Measurements from ENCODE around the gene CARF. TPM values are rescaled to one million over a fixed set of nuclear protein-coding genes. Genes with fewer than 3 reads are reported as not detected.

CARF gene
- total RNA-seq, 1 experiment from 2014 or later = 4.2 TPM

DNA sequence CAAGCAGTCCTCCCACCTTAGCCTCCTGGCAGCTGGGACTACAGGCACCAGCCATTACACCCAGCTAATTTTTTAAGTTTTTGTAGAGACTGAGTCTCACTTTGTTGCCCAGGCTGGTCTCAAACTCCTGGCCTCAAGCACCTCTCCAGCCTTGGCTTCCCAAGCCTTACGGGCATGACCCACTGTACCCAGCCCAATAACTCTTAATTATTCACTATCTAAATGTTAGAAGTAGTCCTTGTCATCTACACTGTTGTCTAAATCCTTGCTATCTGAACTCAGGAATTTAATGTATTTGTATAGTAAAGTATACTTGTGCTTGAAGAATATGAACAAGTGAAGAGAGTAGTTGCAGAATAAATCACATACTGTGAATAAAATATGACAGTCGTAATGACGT lies 64.7 kb downstream of the CARF start:
- H2AK5ac ChIP-seq (ENCODE audit: insufficient read length, low read length) = no peak overlapping the region
- no peak overlapping the region for H2BK15ac ChIP-seq (ENCODE audit: low read depth, low read length)
- H3K79me1 ChIP-seq (ENCODE audit: insufficient read depth, low read depth, low read length, poor library complexity, severe bottlenecking) = no peaks in the 10 kb centered on the region
- H4K91ac ChIP-seq (ENCODE audit: insufficient read length, low read depth, low read length) = no peak overlapping the region
- H2BK5ac ChIP-seq (ENCODE audit: insufficient read length, low read length) = no peak overlapping the region
- no peak for DNase-seq
- H3K56ac ChIP-seq (ENCODE audit: insufficient read length, low read depth, low read length) = no peak overlapping the region
- no peak overlapping the region for H3K23ac ChIP-seq (ENCODE audit: insufficient read length, low read depth, low read length)
- H3K4ac ChIP-seq (ENCODE audit: low read depth, low read length) = no peak overlapping the region
- peaks cover 5 to 7% of the 10 kb centered on the region in 2 experiments; a peak in 3 of 5 replicates for H3K9me3 Mint-ChIP-seq
- no peak overlapping the region for H2BK20ac ChIP-seq (ENCODE audit: low read depth, low read length, poor library complexity, severe bottlenecking)
- no CpG with 5 or more reads among the region's 3 CpGs for WGBS (ENCODE audit: extremely low coverage, insufficient read length, low lambda C conversion rate)
- H3T11ph ChIP-seq (ENCODE audit: low read length) = no peak overlapping the region
- no peak overlapping the region for H3K4me3 Mint-ChIP-seq
- peaks cover 4 to 13% (median 11%) of the 10 kb centered on the region in 3 experiments for H3K36me3 Mint-ChIP-seq (ENCODE audit: insufficient read depth in 1 of 3, low read depth in 3 of 3)
- H3K27me3 ChIP-seq (ENCODE audit: insufficient read depth, low read length) = no peaks in the 10 kb centered on the region
- no peaks in the 10 kb centered on the region for H3K23me2 ChIP-seq (ENCODE audit: insufficient read length, low read depth, low read length, poor library complexity, severe bottlenecking)
- H4K8ac ChIP-seq (replicated peaks; ENCODE audit: insufficient read length, low read depth, low read length) = no peak overlapping the region
- H3K9me3 ChIP-seq (ENCODE audit: control insufficient read depth, low read depth, low read length) = no peaks in the 10 kb centered on the region
- no peak overlapping the region for H2AFZ ChIP-seq (ENCODE audit: low read length)
- H4K20me1 ChIP-seq (ENCODE audit: control insufficient read depth, insufficient read depth, insufficient read length) = no peaks in the 10 kb centered on the region
- no peak overlapping the region for H3K18ac ChIP-seq (ENCODE audit: insufficient read length, low read depth, low read length)
- no peak overlapping the region for H3K27ac Mint-ChIP-seq
- no peak overlapping the region for H2BK12ac ChIP-seq (ENCODE audit: insufficient read length, low read depth, low read length)
- H3K14ac ChIP-seq (ENCODE audit: insufficient read depth, low read length) = no peak overlapping the region
- no peak overlapping the region for H4K5ac ChIP-seq (ENCODE audit: insufficient read length, low read depth, low read length)
- H3K9ac ChIP-seq (ENCODE audit: extremely low read depth, insufficient read length, low read length) = no peak overlapping the region
- no peak overlapping the region for H3K27ac ChIP-seq (ENCODE audit: insufficient read length, low read depth, low read length)
- TF ChIP-seq, protein P1, sequence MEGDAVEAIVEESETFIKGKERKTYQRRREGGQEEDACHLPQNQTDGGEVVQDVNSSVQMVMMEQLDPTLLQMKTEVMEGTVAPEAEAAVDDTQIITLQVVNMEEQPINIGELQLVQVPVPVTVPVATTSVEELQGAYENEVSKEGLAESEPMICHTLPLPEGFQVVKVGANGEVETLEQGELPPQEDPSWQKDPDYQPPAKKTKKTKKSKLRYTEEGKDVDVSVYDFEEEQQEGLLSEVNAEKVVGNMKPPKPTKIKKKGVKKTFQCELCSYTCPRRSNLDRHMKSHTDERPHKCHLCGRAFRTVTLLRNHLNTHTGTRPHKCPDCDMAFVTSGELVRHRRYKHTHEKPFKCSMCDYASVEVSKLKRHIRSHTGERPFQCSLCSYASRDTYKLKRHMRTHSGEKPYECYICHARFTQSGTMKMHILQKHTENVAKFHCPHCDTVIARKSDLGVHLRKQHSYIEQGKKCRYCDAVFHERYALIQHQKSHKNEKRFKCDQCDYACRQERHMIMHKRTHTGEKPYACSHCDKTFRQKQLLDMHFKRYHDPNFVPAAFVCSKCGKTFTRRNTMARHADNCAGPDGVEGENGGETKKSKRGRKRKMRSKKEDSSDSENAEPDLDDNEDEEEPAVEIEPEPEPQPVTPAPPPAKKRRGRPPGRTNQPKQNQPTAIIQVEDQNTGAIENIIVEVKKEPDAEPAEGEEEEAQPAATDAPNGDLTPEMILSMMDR (conservative IDR thresholded peaks at IDR 0.05) = no peak
- H2BK120ac ChIP-seq (ENCODE audit: low read depth, low read length, poor library complexity, severe bottlenecking) = no peak overlapping the region
- no peaks in the 10 kb centered on the region for H3K79me2 ChIP-seq (ENCODE audit: insufficient read depth, low read length)
- H3K27me3 Mint-ChIP-seq (ENCODE audit: low read depth) = no peaks in the 10 kb centered on the region; the same call in 1 of the 2 replicates
- no peaks in the 10 kb centered on the region for H3K4me1 ChIP-seq (ENCODE audit: insufficient read depth, low read length)
- H3K4me2 ChIP-seq (ENCODE audit: insufficient read depth, insufficient read length, low read length) = no peak overlapping the region
- H3K4me1 Mint-ChIP-seq = no peaks in the 10 kb centered on the region
